ENCODE data around the gene TEX19.
"Not testable (repeated sequence)": the region's sequence is repeated elsewhere in the genome, so short reads cannot be mapped to it uniquely, and the experiment has no call there.

The TEX19 gene

GRCh38 chr17:82374626-82375331 lies 15.7 kb downstream of the TEX19 start:
- no peak for DNase-seq (ENCODE audit: low read depth in 1 of 2, low spot score in 1 of 2)

- no peak for DNase-seq (ENCODE audit: low read depth in 1 of 2, low spot score in 1 of 2)
Observed at GRCh38 chr17:82375359-82376041, 16.5 kb downstream of the TEX19 start.

- DNase-seq (ENCODE audit: low read depth in 1 of 2, low spot score in 1 of 2): no peak
Observed at GRCh38 chr17:82376042-82376730, 17.1 kb downstream of the TEX19 start.

GRCh38 chr17:82377294-82377693 lies 18.2 kb downstream of the TEX19 start:
- not testable (repeated sequence) for DNase-seq (ENCODE audit: low read depth in 1 of 2, low spot score in 1 of 2)

GRCh38 chr17:82377924-82378740 lies 19.1 kb downstream of the TEX19 start:
- no peak for DNase-seq (ENCODE audit: low read depth in 1 of 2, low spot score in 1 of 2)

GRCh38 chr17:82378741-82379021 lies 19.6 kb downstream of the TEX19 start:
- no peak for DNase-seq (ENCODE audit: low read depth in 1 of 2, low spot score in 1 of 2)

- DNase-seq (ENCODE audit: low read depth in 1 of 2, low spot score in 1 of 2): no peak
Observed at GRCh38 chr17:82380860-82381702, 22.0 kb downstream of the TEX19 start.

- not testable (repeated sequence) for DNase-seq (ENCODE audit: low read depth in 1 of 2, low spot score in 1 of 2)
Observed at GRCh38 chr17:82381703-82382009, 22.6 kb downstream of the TEX19 start.

GRCh38 chr17:82382220-82382932 lies 23.3 kb downstream of the TEX19 start:
- DNase-seq (ENCODE audit: low read depth in 1 of 2, low spot score in 1 of 2): not testable (repeated sequence)

- DNase-seq (ENCODE audit: low read depth in 1 of 2, low spot score in 1 of 2): no peak
Observed at GRCh38 chr17:82382933-82383255, 23.8 kb downstream of the TEX19 start.

GRCh38 chr17:82383411-82383810 lies 24.4 kb downstream of the TEX19 start:
- no peak for DNase-seq (ENCODE audit: low read depth in 1 of 2, low spot score in 1 of 2)

- DNase-seq (ENCODE audit: low read depth in 1 of 2, low spot score in 1 of 2): no peak
Observed at GRCh38 chr17:82384051-82384729, 25.1 kb downstream of the TEX19 start.

GRCh38 chr17:82384730-82385481 lies 25.9 kb downstream of the TEX19 start:
- DNase-seq (ENCODE audit: low read depth in 1 of 2, low spot score in 1 of 2): no peak

GRCh38 chr17:82385559-82386254 lies 26.7 kb downstream of the TEX19 start:
- DNase-seq (ENCODE audit: low read depth in 1 of 2, low spot score in 1 of 2): no peak

- DNase-seq (ENCODE audit: low read depth in 1 of 2, low spot score in 1 of 2): no peak
Observed at GRCh38 chr17:82386255-82386831, 27.3 kb downstream of the TEX19 start.

GRCh38 chr17:82386881-82387704 lies 28.0 kb downstream of the TEX19 start:
- no peak for DNase-seq (ENCODE audit: low read depth in 1 of 2, low spot score in 1 of 2)

- DNase-seq (ENCODE audit: low read depth in 1 of 2, low spot score in 1 of 2): no peak
Observed at GRCh38 chr17:82387705-82388106, 28.7 kb downstream of the TEX19 start.
